Stomach (tissue), 4 donors: ENCODE measurements around the gene HK3.
"Not testable (repeated sequence)": the region's sequence is repeated elsewhere in the genome, so short reads cannot be mapped to it uniquely, and the experiment has no call there.

Experiments
- CTCF ChIP-seq, 7 experiments: fragments of 450-650 bp in 4 of 7; fragments of 200-600 bp in 3 of 7; sonication (generic) in 3 of 7; IDR thresholded peaks; one replicate each; pipeline ENCODE4 v1.5.1; 2016 to 2019; ENCODE audit warnings: antibody characterized with exemption in 7 of 7, control low read depth in 2 of 7, mild to moderate bottlenecking in 1 of 7
- POLR2A ChIP-seq, 4 donors: fragments of 450-650 bp; IDR thresholded peaks; one replicate each; pipeline ENCODE4 v1.6.1; 2016; ENCODE audit warnings: antibody characterized with exemption in 4 of 4, control low read depth in 2 of 4, mild to moderate bottlenecking in 1 of 4, moderate library complexity in 1 of 4

GRCh38 chr5:176872586-176872985, 26.6 kb downstream of the HK3 start:
- TF ChIP-seq POLR2A, CTCF (IDR thresholded peaks at IDR 0.05): not testable (repeated sequence)
